Measurements from ENCODE around the gene SEC31B. TPM values are rescaled to one million over a fixed set of nuclear protein-coding genes. Genes with fewer than 3 reads are reported as not detected.

Gene SEC31B
- 1 to 10 TPM; 7.0 to 9.5 TPM for total RNA-seq
- long read RNA-seq, donor 1, partial matches to known transcripts: 0 of 2 reads
- long read RNA-seq, donor 1, other reads (novel, unspliced or antisense): 1 of 2 reads
- long read RNA-seq, donor 2, partial matches to known transcripts: 0 of 1 reads
- long read RNA-seq, donor 2, other reads (novel, unspliced or antisense): 1 of 1 reads

DNA sequence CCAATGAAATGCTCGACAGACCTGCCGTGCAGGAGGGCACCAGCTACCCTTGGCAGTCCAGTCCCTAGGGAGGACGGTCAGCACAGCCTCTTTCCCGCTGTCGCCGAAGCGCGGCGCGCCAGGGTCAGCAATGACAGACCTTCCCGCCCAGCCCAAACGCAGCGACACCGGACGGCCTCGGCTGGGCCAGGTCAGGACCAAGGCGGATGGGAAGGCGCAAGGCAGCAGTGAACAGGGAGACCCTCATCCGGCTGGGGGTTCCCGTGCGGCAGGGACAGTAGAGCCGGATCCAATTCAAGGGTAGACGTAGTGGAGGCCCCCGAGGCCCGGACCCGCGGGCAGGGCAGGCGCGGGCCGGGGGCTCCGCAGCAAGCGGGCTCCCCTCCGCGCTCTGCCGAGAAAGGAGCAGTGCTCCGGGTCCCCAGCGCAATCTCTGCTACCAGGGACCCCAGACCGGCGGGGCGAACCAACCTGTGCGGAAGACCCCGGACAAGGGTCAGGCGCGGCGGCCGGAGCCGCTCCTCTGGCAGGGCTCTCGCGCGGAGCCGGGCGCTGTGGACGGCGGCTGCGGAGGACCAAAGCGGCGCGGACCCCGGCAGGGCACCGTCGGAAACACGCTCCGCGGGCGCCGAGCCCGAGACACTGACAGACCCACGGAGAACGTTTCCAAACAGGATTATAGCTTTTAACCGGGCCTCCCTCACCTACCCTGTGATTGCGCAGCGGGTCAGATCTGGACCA, at the start of gene SEC31B:
Gene SEC31B (minus strand): TSS at position 551 of the 741 bp plus-strand sequence. CDS start 2,909 bp downstream, outside the sequence.
- intact Hi-C loops (cut with DNase I): loop anchor here in 1 of 2 donors (5.0 kb wide), 1 partner anchor 182 kb away; no protein-coding TSS in a partner anchor
- DNase-seq (ENCODE audit: low spot score): no peak

- intact Hi-C loops (cut with DNase I): loop anchor here in 1 of 2 donors (10.0 kb wide), 1 partner anchor 296 kb away; no protein-coding TSS in a partner anchor
- no peak for DNase-seq (ENCODE audit: low spot score)
Observed at GRCh38 chr10:100568912-100569311, 49.3 kb upstream of the SEC31B start.

DNA sequence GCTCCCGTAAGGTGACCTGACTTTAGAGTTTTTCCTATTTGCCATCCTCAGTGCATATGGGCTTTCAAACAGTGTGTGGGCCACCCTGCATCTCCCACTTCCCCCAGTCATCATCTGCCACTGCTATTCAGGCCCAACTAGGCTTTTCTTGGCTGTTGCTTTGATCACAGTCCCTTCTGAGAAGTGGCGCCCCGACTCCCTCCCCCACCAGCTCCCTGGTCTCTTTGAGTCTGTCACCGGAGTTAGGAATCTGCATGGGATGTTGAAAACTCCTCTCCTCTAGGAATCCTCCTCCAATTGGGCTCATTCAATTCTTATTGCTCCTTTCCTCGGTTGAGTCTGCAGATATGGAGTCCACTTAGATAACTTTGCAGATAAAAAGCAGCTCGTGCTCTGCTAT, 48.2 kb upstream of the SEC31B start:
- DNase-seq (ENCODE audit: low spot score): no peak
- intact Hi-C loops (cut with DNase I): loop anchor here in 1 of 2 donors (10.0 kb wide), 1 partner anchor 297 kb away; no protein-coding TSS in a partner anchor

DNA sequence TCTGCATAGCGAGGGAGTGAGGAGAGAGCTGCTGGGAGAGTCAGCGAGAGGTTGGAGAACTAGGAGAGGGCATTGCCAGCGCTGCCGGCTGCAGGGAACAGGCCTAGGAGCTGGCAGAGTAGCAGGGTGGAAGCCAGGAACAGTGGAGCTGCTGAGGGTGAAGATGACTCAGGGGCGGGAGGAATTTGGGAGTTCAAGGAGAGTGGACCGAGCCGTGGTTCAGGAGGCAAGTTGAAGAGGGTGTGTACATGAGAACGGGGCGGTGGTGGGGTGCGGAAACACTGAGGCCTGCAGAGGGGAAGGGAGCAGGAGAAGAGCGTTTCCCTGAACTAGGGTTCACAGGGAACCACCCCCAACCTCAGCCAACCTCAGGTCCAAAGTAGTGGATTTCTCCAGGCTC, 47.6 kb upstream of the SEC31B start:
- DNase-seq (ENCODE audit: low spot score): no peak
- intact Hi-C loops (cut with DNase I): loop anchor here in 1 of 2 donors (10.0 kb wide), 1 partner anchor 298 kb away; no protein-coding TSS in a partner anchor

DNA sequence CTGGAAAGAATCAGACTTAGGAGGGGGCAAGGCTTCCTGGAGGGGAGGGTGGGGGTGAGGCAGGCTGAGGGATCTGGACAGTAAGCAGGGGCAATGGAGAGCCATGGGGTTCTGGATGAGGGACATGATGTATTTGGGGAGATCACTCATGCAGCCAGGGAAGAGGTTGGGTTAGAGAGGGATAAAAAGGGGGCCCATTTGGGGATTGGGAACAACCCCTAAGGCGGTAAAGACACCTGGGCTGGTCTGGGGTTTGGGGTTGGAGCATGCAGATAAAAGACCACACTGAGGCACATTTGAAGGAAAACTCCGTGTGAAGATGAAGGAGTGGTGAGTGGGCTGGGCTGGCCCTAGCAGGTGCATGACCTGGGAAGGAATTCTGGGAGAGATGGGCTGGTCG, 46.9 kb upstream of the SEC31B start:
- no peak for DNase-seq (ENCODE audit: low spot score)
- intact Hi-C loops (cut with DNase I): loop anchor here in 1 of 2 donors (10.0 kb wide), 1 partner anchor 298 kb away; no protein-coding TSS in a partner anchor

GRCh38 chr10:100565206-100565985, 45.7 kb upstream of the SEC31B start:
- no peak for DNase-seq (ENCODE audit: low spot score)
- intact Hi-C loops (cut with DNase I): loop anchor here in 1 of 2 donors (10.0 kb wide), 1 partner anchor 299 kb away; no protein-coding TSS in a partner anchor

- peak; percentile 87 for DNase-seq (ENCODE audit: low spot score)
- intact Hi-C loops (cut with DNase I): loop anchor here in 1 of 2 donors (10.0 kb wide), 1 partner anchor 303 kb away; no protein-coding TSS in a partner anchor
Observed at GRCh38 chr10:100562008-100562672, 42.5 kb upstream of the SEC31B start.

DNA sequence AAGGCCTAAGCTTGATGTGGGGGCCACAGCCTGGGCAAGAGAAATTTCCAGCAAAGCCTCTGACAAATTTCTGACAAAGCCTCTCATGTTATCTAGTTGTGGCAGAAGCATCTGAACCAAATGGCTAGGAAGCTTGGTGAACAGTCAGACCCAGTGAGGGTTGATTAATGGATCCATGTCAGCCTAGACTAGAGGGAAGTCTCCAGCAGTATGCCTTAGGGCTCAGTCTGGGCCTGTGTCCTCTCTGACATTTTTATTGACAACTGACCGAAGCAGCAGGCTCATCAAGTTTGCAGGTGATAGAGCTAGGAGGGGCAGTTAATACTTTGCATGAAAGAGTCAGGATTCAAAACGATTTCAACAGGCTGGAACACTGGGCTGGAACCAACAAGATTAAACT, 41.3 kb upstream of the SEC31B start:
- intact Hi-C loops (cut with DNase I): loop anchor here in 1 of 2 donors (10.0 kb wide), 1 partner anchor 304 kb away; no protein-coding TSS in a partner anchor
- no peak for DNase-seq (ENCODE audit: low spot score)

- intact Hi-C loops (cut with DNase I): loop anchor here in 1 of 2 donors (10.0 kb wide), 1 partner anchor 305 kb away; no protein-coding TSS in a partner anchor
- DNase-seq (ENCODE audit: low spot score): no peak
Observed at GRCh38 chr10:100560248-100560647, 40.6 kb upstream of the SEC31B start.

- intact Hi-C loops (cut with DNase I): no loop called here
- DNase-seq (ENCODE audit: low spot score): no peak
Observed at GRCh38 chr10:100554902-100555301, 35.2 kb upstream of the SEC31B start.

- intact Hi-C loops (cut with DNase I): no loop called here
Observed at GRCh38 chr10:100553929-100554328, 34.3 kb upstream of the SEC31B start.

DNA sequence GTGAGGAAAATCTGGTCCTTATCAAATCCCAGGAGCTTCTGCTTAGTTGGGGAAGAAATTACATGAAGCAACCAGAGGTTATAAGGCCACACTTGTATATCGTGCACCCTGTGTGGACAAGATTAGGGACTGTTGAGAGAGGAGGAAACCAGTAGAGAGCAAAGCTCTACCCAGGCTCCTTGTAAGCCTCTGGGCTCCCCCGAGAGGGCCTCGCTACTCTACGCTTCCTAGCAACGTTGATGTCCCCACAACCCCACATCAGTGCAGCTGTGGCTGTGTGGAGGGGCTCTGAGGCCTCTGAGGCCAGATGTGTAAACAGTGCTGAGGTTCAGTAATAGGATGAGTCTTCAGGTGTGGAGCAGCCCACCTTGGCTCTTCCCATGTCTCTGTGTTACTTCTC, 32.1 kb upstream of the SEC31B start:
- intact Hi-C loops (cut with DNase I): no loop called here
- no peak for DNase-seq (ENCODE audit: low spot score)

More at GRCh38 chr10:100553929-100554328, 34.3 kb upstream of the SEC31B start:
- no peak for DNase-seq (ENCODE audit: low spot score)

DNA sequence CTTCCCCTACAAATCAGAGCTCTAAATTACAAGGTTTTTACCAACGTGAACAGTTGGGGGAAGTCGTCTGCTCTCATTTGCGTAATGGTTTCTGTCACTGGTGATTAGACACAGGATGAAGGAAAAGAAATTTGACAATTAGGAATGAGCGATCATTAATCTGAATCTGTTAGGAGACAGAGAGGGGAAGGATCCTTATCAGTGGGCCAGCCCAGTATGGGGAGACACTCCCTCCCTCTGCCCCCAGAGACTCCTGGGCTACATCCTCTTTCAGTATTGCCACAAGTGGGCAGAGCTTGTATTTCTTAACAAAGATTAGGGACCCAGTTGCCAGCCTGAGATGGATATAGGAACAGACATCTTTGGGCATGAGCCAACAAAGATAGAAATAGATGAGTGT, 31.5 kb upstream of the SEC31B start:
- DNase-seq (ENCODE audit: low spot score): no peak

DNA sequence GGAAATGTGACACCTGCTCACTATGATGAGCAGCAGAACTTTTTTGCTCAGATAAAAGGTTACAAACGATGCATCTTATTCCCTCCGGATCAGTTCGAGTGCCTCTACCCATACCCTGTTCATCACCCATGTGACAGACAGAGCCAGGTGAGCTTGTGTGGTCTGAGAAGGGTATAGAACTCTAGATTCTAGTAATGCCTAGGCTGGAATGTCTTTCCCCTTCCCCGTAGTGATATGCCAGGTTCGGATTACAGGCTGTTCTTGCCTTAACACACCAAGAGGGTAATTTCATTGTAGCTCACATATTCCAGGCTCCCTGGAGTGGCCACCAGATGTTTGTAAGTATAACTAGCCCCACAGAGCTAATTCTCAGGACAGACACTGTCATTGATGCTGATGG, 25.3 kb upstream of the SEC31B start:
- intact Hi-C loops (cut with DNase I): no loop called here
- DNase-seq (ENCODE audit: low spot score): no peak

More for the DNA sequence above, 31.5 kb upstream of the SEC31B start:
- intact Hi-C loops (cut with DNase I): no loop called here

- intact Hi-C loops (cut with DNase I): no loop called here
- DNase-seq (ENCODE audit: low spot score): no peak
Observed at GRCh38 chr10:100537475-100537874, 17.8 kb upstream of the SEC31B start.

- intact Hi-C loops (cut with DNase I): no loop called here
- DNase-seq (ENCODE audit: low spot score): peak; percentile 97
Observed at GRCh38 chr10:100535715-100536353, 16.2 kb upstream of the SEC31B start, which contains the start of gene HIF1AN. HIF1AN (plus strand) TSS chr10:100535943; CDS start chr10:100535959, 16 bp downstream.

DNA sequence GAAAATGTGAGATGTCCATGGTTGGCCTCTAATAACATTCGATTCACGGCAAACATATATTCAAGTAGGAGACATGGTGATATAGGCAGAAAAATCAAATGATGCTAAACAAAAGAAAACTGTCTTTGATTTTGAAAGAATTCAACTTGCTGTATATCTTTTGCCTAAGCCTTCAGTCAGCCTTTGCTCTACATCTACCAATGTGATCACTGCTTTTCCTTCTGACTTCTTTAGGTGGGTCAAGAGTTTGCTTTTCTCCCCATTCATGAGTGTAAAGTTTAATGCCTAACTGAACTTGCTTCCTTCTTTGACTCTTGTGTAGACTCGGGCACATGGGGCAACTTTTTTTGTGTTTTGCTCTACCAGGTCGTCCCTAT, 15.7 kb upstream of the SEC31B start:
- intact Hi-C loops (cut with DNase I): no loop called here
- DNase-seq (ENCODE audit: low spot score): no peak

GRCh38 chr10:100534726-100535125, 15.1 kb upstream of the SEC31B start:
- DNase-seq (ENCODE audit: low spot score): no peak
- intact Hi-C loops (cut with DNase I): no loop called here

All from posterior vena cava (tissue), 2 donors.